Fibroblast of villous mesenchyme (primary cell): ENCODE data around the gene ZC3H4. TPM values are rescaled to one million over a fixed set of nuclear protein-coding genes. Genes with fewer than 3 reads are reported as not detected.

ENCODE experiments used
- DNase-seq: peaks from one replicate; pipeline ENCODE4 v3.0.0-alpha.2; 2010; ENCODE audit warnings: low read depth
- H3K4me3 ChIP-seq: 2 replicates; pipeline ENCODE4 v1.5.1; 2011; ENCODE audit warnings: low read depth, mild to moderate bottlenecking, low read length
- CTCF ChIP-seq: IDR thresholded peaks from 2 replicates; pipeline ENCODE4 v1.5.1; 2012; ENCODE audit warnings: low read depth, mild to moderate bottlenecking, low read length; ENCODE audit not compliant: insufficient read depth
- total RNA-seq: library from RNA; depleted of rRNA; stranded (reverse); fragments of >200 nt; gene quantifications from 2 replicates; pipeline ENCODE4 v1.2.3, GENCODE V29; 2012

ZC3H4 gene
- total RNA-seq, 1 donor, result 16.0 TPM

- TF ChIP-seq CTCF, result no peak
- DNase-seq, result no peak
- H3K4me3 ChIP-seq, result no peak overlapping the region
These were observed 40.0 kb downstream of the ZC3H4 start for GRCh38 chr19:47073574-47073973.

- no peak for TF ChIP-seq CTCF
- H3K4me3 ChIP-seq, result no peak overlapping the region
- no peak for DNase-seq
These were observed 41.3 kb downstream of the ZC3H4 start for GRCh38 chr19:47072323-47072722.

GRCh38 chr19:47071731-47072130, 41.8 kb downstream of the ZC3H4 start:
- no peak for TF ChIP-seq CTCF
- H3K4me3 ChIP-seq, result no peak overlapping the region

GRCh38 chr19:47070756-47071155, 42.8 kb downstream of the ZC3H4 start:
- no peak for DNase-seq
- TF ChIP-seq CTCF, result no peak
- no peak overlapping the region for H3K4me3 ChIP-seq

More at GRCh38 chr19:47071731-47072130, 41.8 kb downstream of the ZC3H4 start:
- no peak for DNase-seq

GRCh38 chr19:47069795-47070194, 43.8 kb downstream of the ZC3H4 start:
- no peak overlapping the region for H3K4me3 ChIP-seq
- TF ChIP-seq CTCF, result no peak
- no peak for DNase-seq

GRCh38 chr19:47068876-47069406, 44.6 kb downstream of the ZC3H4 start:
- no peak overlapping the region for H3K4me3 ChIP-seq
- no peak for DNase-seq
- no peak for TF ChIP-seq CTCF

- no peak for DNase-seq
- TF ChIP-seq CTCF, result no peak
- H3K4me3 ChIP-seq, result no peak overlapping the region
These were observed 45.3 kb downstream of the ZC3H4 start for GRCh38 chr19:47068246-47068645.
